GM12878 (cell line): ENCODE data around the gene LARGE1. TPM values are rescaled to one million over a fixed set of nuclear protein-coding genes. Genes with fewer than 3 reads are reported as not detected.

Source experiments
- ATAC-seq: fragments of 200-7000 bp; cut with Tn5 transposase; 3 replicates; pipeline ENCODE4 v1.9.1; 2020; ENCODE audit warnings: mild to moderate bottlenecking, moderate library complexity
- BruUV-seq: library from RNA; stranded (reverse); fragments of 400-500 nt; replicated peaks from 2 replicates; lab custom pipeline; 2021; lab: Mats Ljungman, UMichigan
- CTCF ChIA-PET: fragments of 300-600 bp; sonication (Branson Sonifier 250); formaldehyde crosslinking; extraction: SDS; loops from one replicate; lab custom pipeline; 2021; ENCODE audit warnings: inconsistent platforms; lab: Yijun Ruan, JAX
- POLR2A ChIA-PET: fragments of 350-600 bp; formaldehyde crosslinking; extraction: SDS; loops from one replicate; lab custom pipeline; 2021; ENCODE audit warnings: inconsistent platforms; lab: Charles Lee
- RAD21 ChIA-PET: fragments of 300-600 bp; sonication (Branson Sonifier 250); formaldehyde crosslinking; loops from one replicate; lab custom pipeline; 2023; ENCODE audit warnings: antibody characterized with exemption; ENCODE audit not compliant: unreplicated experiment; lab: Charles Lee
- SMC1A ChIA-PET: fragments of 300-600 bp; sonication (Branson Sonifier 250); formaldehyde crosslinking; loops from one replicate; lab custom pipeline; 2023; ENCODE audit not compliant: unreplicated experiment, uncharacterized antibody; lab: Charles Lee
- DNase-seq: peaks from one replicate; pipeline ENCODE4 v3.0.0-alpha.2; 2011; ENCODE audit warnings: low read depth, low spot score
- FAIRE-seq: peaks from 3 replicates; lab custom pipeline; 2011; peaks lifted over from hg19 to GRCh38; lab: Jason Lieb, UNC
- H2AFZ ChIP-seq: 2 replicates; pipeline ENCODE4 v1.6.0; 2011; ENCODE audit warnings: low read depth, low read length, control low read depth; ENCODE audit not compliant: control insufficient read depth
- H3K27ac ChIP-seq: 2 replicates; pipeline ENCODE4 v1.5.1; 2011; ENCODE audit warnings: control low read depth; ENCODE audit not compliant: control insufficient read depth, insufficient read depth
- H3K27me3 ChIP-seq, 2 experiments: replicated peaks in 1 of 2; 2 replicates each; pipeline versions ENCODE4 v1.6.0 to v1.6.1; 2011; ENCODE audit warnings: low read length in 1 of 2; ENCODE audit not compliant: control insufficient read depth in 2 of 2, insufficient read depth in 2 of 2
- H3K36me3 ChIP-seq, 2 experiments: 2 replicates each; pipeline ENCODE4 v1.5.1; 2011; ENCODE audit warnings: low read length in 1 of 2; ENCODE audit not compliant: control insufficient read depth in 2 of 2, insufficient read depth in 2 of 2
- H3K4me1 ChIP-seq: 2 replicates; pipeline ENCODE4 v1.6.1; 2011; ENCODE audit warnings: mild to moderate bottlenecking, low read length, moderate library complexity, mixed read lengths; ENCODE audit not compliant: control insufficient read depth, insufficient read depth
- H3K4me2 ChIP-seq: 2 replicates; pipeline ENCODE4 v1.6.0; 2011; ENCODE audit warnings: control low read depth; ENCODE audit not compliant: control insufficient read depth, insufficient read depth
- H3K4me3 ChIP-seq: fragments of 200-600 bp; sonication (generic); 2 replicates; pipeline ENCODE4 v1.5.1; 2016
- H3K79me2 ChIP-seq: 2 replicates; pipeline ENCODE4 v1.6.0; 2011; ENCODE audit warnings: low read length; ENCODE audit not compliant: control insufficient read depth, insufficient read depth
- H3K9ac ChIP-seq: 2 replicates; pipeline ENCODE4 v1.8.0; 2011; ENCODE audit warnings: low read length, control low read depth, mixed read lengths; ENCODE audit not compliant: control insufficient read depth, insufficient read depth
- H3K9me3 ChIP-seq: replicated peaks from 3 replicates; pipeline ENCODE4 v1.5.1; 2011; ENCODE audit warnings: mild to moderate bottlenecking, low read length; ENCODE audit not compliant: control insufficient read depth, insufficient read depth
- H4K20me1 ChIP-seq: 2 replicates; pipeline ENCODE4 v1.6.0; 2011; ENCODE audit not compliant: control insufficient read depth, insufficient read depth
- CREM ChIP-seq: IDR thresholded peaks from 2 replicates; pipeline ENCODE4 v1.6.1; 2014; ENCODE audit warnings: antibody characterized with exemption, low read depth
- EZH2 ChIP-seq: IDR thresholded peaks from 2 replicates; pipeline ENCODE4 v1.6.1; 2012; ENCODE audit warnings: low read depth, mild to moderate bottlenecking, control low read depth, inconsistent platforms, low read length, borderline replicate concordance; ENCODE audit not compliant: control insufficient read depth
- HCFC1 ChIP-seq: fragments of 150-350 bp; IDR thresholded peaks from 2 replicates; pipeline ENCODE4 v1.6.1; 2014; ENCODE audit warnings: low read length
- IRF4 ChIP-seq: IDR thresholded peaks from 2 replicates; pipeline ENCODE4 v1.6.1; 2011; ENCODE audit warnings: low read depth, low read length
- KDM1A ChIP-seq: fragments of 200-600 bp; sonication (generic); IDR thresholded peaks from 2 replicates; pipeline ENCODE4 v1.6.1; 2016; ENCODE audit warnings: borderline replicate concordance
- LARP7 ChIP-seq: fragments of 450-650 bp; IDR thresholded peaks from 2 replicates; pipeline ENCODE4 v1.6.1; 2017; ENCODE audit warnings: mild to moderate bottlenecking
- MTA2 ChIP-seq: fragments of 450-650 bp; IDR thresholded peaks from 2 replicates; pipeline ENCODE4 v1.6.1; 2016; ENCODE audit warnings: low read depth, mild to moderate bottlenecking, moderate library complexity
- NR2F1 ChIP-seq: fragments of 450-650 bp; conservative IDR thresholded peaks from 2 replicates; pipeline ENCODE4 v1.6.1; 2017; ENCODE audit warnings: mild to moderate bottlenecking
- POLR2AphosphoS5 ChIP-seq: IDR thresholded peaks from 2 replicates; pipeline ENCODE4 v1.6.1; 2011; ENCODE audit warnings: mild to moderate bottlenecking, low read length, inconsistent platforms
- SREBF2 ChIP-seq: IDR thresholded peaks from 2 replicates; pipeline ENCODE4 v1.6.1; 2012; ENCODE audit warnings: mild to moderate bottlenecking, low read length
- ZNF207 ChIP-seq: fragments of 450-650 bp; IDR thresholded peaks from 2 replicates; pipeline ENCODE4 v1.6.1; 2014; ENCODE audit warnings: antibody characterized with exemption, mild to moderate bottlenecking, borderline replicate concordance
- WGBS: methylation state at CpG from one replicate; pipeline ENCODE4 v1.1.6; 2016; ENCODE audit warnings: low lambda C conversion rate; ENCODE audit not compliant: insufficient replicate concordance, insufficient coverage; ENCODE audit errors: missing lambda C conversion rate; 5-methylcytosine and 5-hydroxymethylcytosine counted together
- in situ Hi-C: fragments of 300-500 bp; cut with MboI; formaldehyde crosslinking; loops from 9 replicates; pipeline ENCODE4 v1.14.3; 2018; ENCODE audit warnings: mixed read lengths
- intact Hi-C: fragments of 100-400 bp; cut with micrococcal nuclease; formaldehyde crosslinking; loops from one replicate; pipeline ENCODE4 v1.14.2; 2022; ENCODE audit not compliant: unreplicated experiment
- polyA plus RNA-seq, 11 experiments: library from polyadenylated mRNA; depleted of rRNA in 4 of 11; unstranded in 6 of 11; stranded (reverse) in 5 of 11; fragments of >200 nt; fragmentation: Nextera tagmentation in 4 of 11; fragmentation: Illumina TruSeq in 1 of 11; extraction: Ambion mirVana in 4 of 11; extraction: Trizol in 1 of 11; gene quantifications; 1 replicate in 1 of 11; 2 replicates in 10 of 11; pipeline versions ENCODE4 v1.2.1 to v1.2.3, GENCODE V29; 2011 to 2016; ENCODE audit warnings: inconsistent platforms in 2 of 11, missing spikeins in 2 of 11, low read depth in 1 of 11
- total RNA-seq, 4 experiments: library from RNA; depleted of rRNA in 3 of 4; stranded (reverse); fragments of >200 nt in 3 of 4; fragmentation: Illumina TruSeq in 1 of 4; extraction: Trizol in 1 of 4; gene quantifications; 2 replicates each; pipeline versions ENCODE4 v1.2.1 to v1.2.3, GENCODE V29; 2013 to 2021
- TF ChIP-seq, protein P1 (sequence below): IDR thresholded peaks from 2 replicates; pipeline ENCODE4 v1.6.1; 2011; ENCODE audit warnings: low read depth, mild to moderate bottlenecking, low read length, moderate library complexity, borderline replicate concordance; ENCODE audit errors: extremely low read depth
- TF ChIP-seq, protein P2 (sequence below): fragments of 450-650 bp; formaldehyde crosslinking; IDR thresholded peaks from 2 replicates; pipeline ENCODE4 v1.4.0; 2022; ENCODE audit warnings: mild to moderate bottlenecking, moderate library complexity
- TF ChIP-seq, protein P3 (sequence below): fragments of 150-350 bp; IDR thresholded peaks from 2 replicates; pipeline ENCODE4 v1.6.1; 2014; ENCODE audit warnings: mild to moderate bottlenecking, low read depth, low read length
- TF ChIP-seq, protein P4 (sequence below): fragments of 150-350 bp; IDR thresholded peaks from 2 replicates; pipeline ENCODE4 v1.6.1; 2016; ENCODE audit warnings: low read depth, low read length
- TF ChIP-seq, protein P5 (sequence below): IDR thresholded peaks from 2 replicates; pipeline ENCODE4 v1.6.1; 2012; ENCODE audit warnings: low read depth, low read length, improper control_type of control experiment

LARGE1 gene
- total and polyA plus RNA-seq, 10 of the 15 experiments (the other 5 are each of a cell fraction or from before 2014, with no cell fraction given) = 3.2 to 41.4 (median 17.3) TPM

DNA sequence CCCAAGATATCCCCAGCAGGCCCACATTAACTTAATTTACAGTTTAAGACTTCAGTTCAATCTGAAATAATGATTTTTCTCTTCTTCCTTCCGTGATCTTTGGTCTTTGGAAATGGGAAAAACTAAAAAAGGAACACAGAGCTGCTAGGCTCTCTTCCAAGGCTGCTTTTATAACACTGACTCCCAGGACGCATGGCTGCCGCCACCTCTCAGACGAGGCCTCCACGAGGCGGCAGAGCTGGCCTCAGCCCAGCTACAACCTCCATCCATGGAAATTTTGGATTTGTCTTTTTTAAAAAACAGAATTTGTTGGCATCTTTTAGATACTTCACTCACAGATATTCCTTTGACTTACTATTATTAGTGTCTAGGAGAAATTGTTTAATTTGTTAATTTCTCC lies 476.6 kb downstream of the LARGE1 start:
- in situ Hi-C loops (no loop called here), intact Hi-C loops (no loop called here)
- Histone ChIP-seq H4K20me1 (no peaks in the 10 kb centered on the region), H3K9me3 (no peaks in the 10 kb centered on the region), H2AFZ (no peak overlapping the region), H3K4me2 (no peak overlapping the region), H3K9ac (no peak overlapping the region), H3K27me3 (no peaks in the 10 kb centered on the region), H3K79me2 (no peaks in the 10 kb centered on the region), H3K27ac (no peak overlapping the region), H3K4me3 (no peak overlapping the region), H3K4me1 (no peaks in the 10 kb centered on the region; the same call in 1 of the 2 replicates), H3K36me3 (no peaks in the 10 kb centered on the region)
- POLR2A ChIA-PET = no interaction called here
- BruUV-seq = no TSS peak
- ATAC-seq = no peak
- no peak for DNase-seq
- 89% methylated on average over 6 of the region's 6 CpGs for WGBS
- FAIRE-seq = no peak
- CTCF ChIA-PET = interaction anchor here (0.8 kb wide), 1 partner anchor 130 kb away, joined by 3 read pairs; no protein-coding TSS in a partner anchor
- RAD21 ChIA-PET = no interaction called here
- SMC1A ChIA-PET = no interaction called here
- TF ChIP-seq, protein P1, sequence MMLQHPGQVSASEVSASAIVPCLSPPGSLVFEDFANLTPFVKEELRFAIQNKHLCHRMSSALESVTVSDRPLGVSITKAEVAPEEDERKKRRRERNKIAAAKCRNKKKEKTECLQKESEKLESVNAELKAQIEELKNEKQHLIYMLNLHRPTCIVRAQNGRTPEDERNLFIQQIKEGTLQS = no peak
- TF ChIP-seq ZNF207 = no peak
- TF ChIP-seq, protein P2, sequence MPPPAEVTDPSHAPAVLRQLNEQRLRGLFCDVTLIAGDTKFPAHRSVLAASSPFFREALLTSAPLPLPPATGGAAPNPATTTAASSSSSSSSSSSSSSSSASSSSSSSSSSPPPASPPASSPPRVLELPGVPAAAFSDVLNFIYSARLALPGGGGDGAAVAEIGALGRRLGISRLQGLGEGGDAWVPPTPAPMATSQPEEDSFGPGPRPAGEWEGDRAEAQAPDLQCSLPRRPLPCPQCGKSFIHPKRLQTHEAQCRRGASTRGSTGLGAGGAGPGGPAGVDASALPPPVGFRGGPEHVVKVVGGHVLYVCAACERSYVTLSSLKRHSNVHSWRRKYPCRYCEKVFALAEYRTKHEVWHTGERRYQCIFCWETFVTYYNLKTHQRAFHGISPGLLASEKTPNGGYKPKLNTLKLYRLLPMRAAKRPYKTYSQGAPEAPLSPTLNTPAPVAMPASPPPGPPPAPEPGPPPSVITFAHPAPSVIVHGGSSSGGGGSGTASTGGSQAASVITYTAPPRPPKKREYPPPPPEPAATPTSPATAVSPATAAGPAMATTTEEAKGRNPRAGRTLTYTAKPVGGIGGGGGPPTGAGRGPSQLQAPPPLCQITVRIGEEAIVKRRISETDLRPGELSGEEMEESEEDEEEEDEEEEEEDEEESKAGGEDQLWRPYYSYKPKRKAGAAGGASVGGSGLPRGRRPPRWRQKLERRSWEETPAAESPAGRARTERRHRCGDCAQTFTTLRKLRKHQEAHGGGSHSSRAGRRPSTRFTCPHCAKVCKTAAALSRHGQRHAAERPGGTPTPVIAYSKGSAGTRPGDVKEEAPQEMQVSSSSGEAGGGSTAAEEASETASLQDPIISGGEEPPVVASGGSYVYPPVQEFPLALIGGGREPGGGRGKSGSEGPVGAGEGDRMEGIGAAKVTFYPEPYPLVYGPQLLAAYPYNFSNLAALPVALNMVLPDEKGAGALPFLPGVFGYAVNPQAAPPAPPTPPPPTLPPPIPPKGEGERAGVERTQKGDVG (CRISPR knock-in tag) = no peak
- TF ChIP-seq, protein P3, sequence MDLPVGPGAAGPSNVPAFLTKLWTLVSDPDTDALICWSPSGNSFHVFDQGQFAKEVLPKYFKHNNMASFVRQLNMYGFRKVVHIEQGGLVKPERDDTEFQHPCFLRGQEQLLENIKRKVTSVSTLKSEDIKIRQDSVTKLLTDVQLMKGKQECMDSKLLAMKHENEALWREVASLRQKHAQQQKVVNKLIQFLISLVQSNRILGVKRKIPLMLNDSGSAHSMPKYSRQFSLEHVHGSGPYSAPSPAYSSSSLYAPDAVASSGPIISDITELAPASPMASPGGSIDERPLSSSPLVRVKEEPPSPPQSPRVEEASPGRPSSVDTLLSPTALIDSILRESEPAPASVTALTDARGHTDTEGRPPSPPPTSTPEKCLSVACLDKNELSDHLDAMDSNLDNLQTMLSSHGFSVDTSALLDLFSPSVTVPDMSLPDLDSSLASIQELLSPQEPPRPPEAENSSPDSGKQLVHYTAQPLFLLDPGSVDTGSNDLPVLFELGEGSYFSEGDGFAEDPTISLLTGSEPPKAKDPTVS = no peak
- TF ChIP-seq, protein P4, sequence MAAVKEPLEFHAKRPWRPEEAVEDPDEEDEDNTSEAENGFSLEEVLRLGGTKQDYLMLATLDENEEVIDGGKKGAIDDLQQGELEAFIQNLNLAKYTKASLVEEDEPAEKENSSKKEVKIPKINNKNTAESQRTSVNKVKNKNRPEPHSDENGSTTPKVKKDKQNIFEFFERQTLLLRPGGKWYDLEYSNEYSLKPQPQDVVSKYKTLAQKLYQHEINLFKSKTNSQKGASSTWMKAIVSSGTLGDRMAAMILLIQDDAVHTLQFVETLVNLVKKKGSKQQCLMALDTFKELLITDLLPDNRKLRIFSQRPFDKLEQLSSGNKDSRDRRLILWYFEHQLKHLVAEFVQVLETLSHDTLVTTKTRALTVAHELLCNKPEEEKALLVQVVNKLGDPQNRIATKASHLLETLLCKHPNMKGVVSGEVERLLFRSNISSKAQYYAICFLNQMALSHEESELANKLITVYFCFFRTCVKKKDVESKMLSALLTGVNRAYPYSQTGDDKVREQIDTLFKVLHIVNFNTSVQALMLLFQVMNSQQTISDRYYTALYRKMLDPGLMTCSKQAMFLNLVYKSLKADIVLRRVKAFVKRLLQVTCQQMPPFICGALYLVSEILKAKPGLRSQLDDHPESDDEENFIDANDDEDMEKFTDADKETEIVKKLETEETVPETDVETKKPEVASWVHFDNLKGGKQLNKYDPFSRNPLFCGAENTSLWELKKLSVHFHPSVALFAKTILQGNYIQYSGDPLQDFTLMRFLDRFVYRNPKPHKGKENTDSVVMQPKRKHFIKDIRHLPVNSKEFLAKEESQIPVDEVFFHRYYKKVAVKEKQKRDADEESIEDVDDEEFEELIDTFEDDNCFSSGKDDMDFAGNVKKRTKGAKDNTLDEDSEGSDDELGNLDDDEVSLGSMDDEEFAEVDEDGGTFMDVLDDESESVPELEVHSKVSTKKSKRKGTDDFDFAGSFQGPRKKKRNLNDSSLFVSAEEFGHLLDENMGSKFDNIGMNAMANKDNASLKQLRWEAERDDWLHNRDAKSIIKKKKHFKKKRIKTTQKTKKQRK = no peak
- TF ChIP-seq IRF4 = no peak
- no peak for TF ChIP-seq POLR2AphosphoS5
- TF ChIP-seq SREBF2 = no peak
- no peak for TF ChIP-seq KDM1A
- no peak for TF ChIP-seq EZH2
- TF ChIP-seq, protein P5, sequence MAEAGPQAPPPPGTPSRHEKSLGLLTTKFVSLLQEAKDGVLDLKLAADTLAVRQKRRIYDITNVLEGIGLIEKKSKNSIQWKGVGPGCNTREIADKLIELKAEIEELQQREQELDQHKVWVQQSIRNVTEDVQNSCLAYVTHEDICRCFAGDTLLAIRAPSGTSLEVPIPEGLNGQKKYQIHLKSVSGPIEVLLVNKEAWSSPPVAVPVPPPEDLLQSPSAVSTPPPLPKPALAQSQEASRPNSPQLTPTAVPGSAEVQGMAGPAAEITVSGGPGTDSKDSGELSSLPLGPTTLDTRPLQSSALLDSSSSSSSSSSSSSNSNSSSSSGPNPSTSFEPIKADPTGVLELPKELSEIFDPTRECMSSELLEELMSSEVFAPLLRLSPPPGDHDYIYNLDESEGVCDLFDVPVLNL = no peak
- TF ChIP-seq HCFC1 = no peak
- TF ChIP-seq NR2F1 = no peak
- TF ChIP-seq LARP7 = no peak
- no peak for TF ChIP-seq CREM
- TF ChIP-seq MTA2 = no peak
